Progenitor cell of endocrine pancreas (in vitro differentiated cells): Measurements from ENCODE around the gene KRTCAP2. TPM values are rescaled to one million over a fixed set of nuclear protein-coding genes. Genes with fewer than 3 reads are reported as not detected.
"Not testable (repeated sequence)": the region's sequence is repeated elsewhere in the genome, so short reads cannot be mapped to it uniquely, and the experiment has no call there.

Source experiments
- DNase-seq: peaks from one replicate; pipeline ENCODE4 v3.0.0; 2021; ENCODE audit warnings: low spot score; ENCODE audit not compliant: unreplicated experiment
- H3K27ac Mint-ChIP-seq: 2 replicates; pipeline ENCODE4 v1.8.0; 2021; ENCODE audit warnings: mild to moderate bottlenecking, moderate library complexity, mixed read lengths
- H3K27me3 Mint-ChIP-seq: 2 replicates; pipeline ENCODE4 v1.8.0; 2021; ENCODE audit warnings: mixed read lengths
- H3K36me3 Mint-ChIP-seq: 2 replicates; pipeline ENCODE4 v1.8.0; 2022; ENCODE audit warnings: mixed read lengths; ENCODE audit not compliant: insufficient read depth
- H3K4me1 Mint-ChIP-seq: 2 replicates; pipeline ENCODE4 v1.8.0; 2021; ENCODE audit warnings: low read depth, mixed read lengths
- H3K4me3 Mint-ChIP-seq: 2 replicates; pipeline ENCODE4 v1.8.0; 2021; ENCODE audit warnings: low read depth, mild to moderate bottlenecking, moderate library complexity, mixed read lengths
- H3K9me3 Mint-ChIP-seq: 2 replicates; pipeline ENCODE4 v1.8.0; 2021; ENCODE audit warnings: low read depth, mixed read lengths
- total RNA-seq: library from RNA; stranded (reverse); gene quantifications from 2 replicates; pipeline ENCODE4 v1.2.1, GENCODE V29; 2021
- TF ChIP-seq, protein P1 (sequence below): fragments of 200-600 bp; sonication (generic); IDR thresholded peaks from one replicate; pipeline ENCODE4 v1.5.0; 2021; ENCODE audit warnings: antibody characterized with exemption, mild to moderate bottlenecking; ENCODE audit not compliant: unreplicated experiment

The KRTCAP2 gene
- total RNA-seq, 1 donor from 2014 or later = 146 TPM

DNA sequence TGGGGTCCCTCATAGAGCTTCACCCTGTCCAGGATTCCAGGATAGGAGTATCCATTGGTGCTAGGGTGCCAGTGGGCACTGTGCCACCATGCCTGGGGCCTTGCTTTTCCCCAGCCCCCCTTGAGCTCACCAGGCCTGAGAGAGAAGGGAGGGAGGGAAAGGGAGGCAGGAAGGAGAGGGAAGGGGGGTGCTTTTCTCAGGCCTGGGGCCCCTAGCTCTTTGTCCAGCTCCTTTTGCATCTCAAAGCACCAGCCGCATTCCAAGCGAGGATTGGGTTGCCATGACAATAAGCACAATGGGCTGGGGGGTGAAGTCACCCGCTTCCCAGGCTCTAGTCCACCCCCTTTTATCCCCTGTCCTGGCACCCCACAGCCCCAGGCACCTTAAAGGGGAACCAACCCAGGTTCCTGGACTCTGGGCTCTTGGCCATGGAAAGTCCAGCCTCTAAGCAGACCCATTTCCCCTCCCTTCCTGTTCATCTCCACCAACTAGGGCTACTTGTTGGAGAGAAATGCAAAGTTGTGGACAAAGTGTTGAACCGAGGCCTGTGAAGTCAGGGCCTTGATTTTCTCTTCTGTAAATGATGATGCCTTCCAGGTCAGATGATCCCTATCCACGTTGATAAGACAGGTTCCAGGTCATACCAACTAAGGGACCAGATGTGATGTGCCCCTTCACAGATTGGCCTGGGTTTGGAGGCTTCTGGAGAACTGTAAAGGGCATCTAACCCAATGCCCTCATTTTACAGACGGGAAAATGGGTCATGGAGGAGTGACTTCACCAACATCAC, 23.2 kb upstream of the KRTCAP2 start:
- H3K4me3 Mint-ChIP-seq = peak overlapping the region; percentile 80
- peaks cover 10% of the 10 kb centered on the region for H3K36me3 Mint-ChIP-seq
- H3K27me3 Mint-ChIP-seq = no peaks in the 10 kb centered on the region
- no peak for DNase-seq
- H3K9me3 Mint-ChIP-seq = no peaks in the 10 kb centered on the region
- peaks cover 29% of the 10 kb centered on the region for H3K4me1 Mint-ChIP-seq
- TF ChIP-seq, protein P1, sequence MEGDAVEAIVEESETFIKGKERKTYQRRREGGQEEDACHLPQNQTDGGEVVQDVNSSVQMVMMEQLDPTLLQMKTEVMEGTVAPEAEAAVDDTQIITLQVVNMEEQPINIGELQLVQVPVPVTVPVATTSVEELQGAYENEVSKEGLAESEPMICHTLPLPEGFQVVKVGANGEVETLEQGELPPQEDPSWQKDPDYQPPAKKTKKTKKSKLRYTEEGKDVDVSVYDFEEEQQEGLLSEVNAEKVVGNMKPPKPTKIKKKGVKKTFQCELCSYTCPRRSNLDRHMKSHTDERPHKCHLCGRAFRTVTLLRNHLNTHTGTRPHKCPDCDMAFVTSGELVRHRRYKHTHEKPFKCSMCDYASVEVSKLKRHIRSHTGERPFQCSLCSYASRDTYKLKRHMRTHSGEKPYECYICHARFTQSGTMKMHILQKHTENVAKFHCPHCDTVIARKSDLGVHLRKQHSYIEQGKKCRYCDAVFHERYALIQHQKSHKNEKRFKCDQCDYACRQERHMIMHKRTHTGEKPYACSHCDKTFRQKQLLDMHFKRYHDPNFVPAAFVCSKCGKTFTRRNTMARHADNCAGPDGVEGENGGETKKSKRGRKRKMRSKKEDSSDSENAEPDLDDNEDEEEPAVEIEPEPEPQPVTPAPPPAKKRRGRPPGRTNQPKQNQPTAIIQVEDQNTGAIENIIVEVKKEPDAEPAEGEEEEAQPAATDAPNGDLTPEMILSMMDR = no peak
- H3K27ac Mint-ChIP-seq = peak overlapping the region; percentile 39

DNA sequence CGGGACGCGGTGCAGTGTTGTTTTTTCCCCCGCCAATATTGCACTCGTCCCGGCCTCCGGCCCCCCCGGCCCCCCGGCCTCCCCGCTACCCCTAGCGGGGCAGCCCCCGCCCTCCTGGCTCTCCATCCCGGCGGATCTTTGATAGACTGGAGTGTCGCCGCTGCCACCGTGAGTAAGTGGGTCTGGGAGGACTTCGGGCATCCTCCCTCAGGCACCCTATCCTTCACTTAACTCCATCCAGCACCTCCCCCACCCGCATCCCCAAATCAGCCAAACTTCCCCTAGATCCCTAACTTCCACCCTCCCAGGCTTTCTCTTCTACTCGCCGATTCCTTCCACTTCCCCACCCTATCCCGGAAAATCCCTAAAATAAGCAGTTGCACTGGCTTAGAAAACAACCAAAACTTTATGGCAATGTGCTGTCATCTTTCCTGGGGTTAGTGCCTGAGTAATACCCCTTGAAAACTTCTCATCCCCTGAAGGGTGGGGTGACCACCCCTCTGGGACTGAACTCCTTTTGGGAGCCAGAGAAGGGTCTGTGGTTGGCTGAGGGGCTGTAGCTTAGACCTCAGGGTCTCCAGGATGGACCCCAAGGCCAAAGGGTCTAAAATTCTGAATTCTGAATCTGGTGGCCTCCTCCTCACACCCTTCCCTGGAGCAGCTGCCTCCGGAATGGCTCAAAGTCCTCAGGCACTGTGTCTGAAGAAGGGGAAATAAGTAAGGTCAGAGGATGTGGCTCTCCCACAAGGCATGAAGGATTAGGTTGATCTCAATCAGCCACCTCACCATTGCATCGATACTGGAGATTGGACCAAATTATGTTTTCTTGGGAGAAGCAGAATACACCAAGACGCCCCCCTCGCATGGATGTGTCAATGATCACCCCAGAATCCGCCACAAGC, 22.3 kb upstream of the KRTCAP2 start:
- TF ChIP-seq, protein P1 = no peak
- no peak for DNase-seq
- Mint-ChIP-seq H3K9me3 (no peaks in the 10 kb centered on the region), H3K36me3 (peaks cover 10% of the 10 kb centered on the region), H3K27ac (peak overlapping the region; percentile 88), H3K4me1 (peaks cover 29% of the 10 kb centered on the region), H3K4me3 (peak overlapping the region; percentile 80), H3K27me3 (no peaks in the 10 kb centered on the region)

DNA sequence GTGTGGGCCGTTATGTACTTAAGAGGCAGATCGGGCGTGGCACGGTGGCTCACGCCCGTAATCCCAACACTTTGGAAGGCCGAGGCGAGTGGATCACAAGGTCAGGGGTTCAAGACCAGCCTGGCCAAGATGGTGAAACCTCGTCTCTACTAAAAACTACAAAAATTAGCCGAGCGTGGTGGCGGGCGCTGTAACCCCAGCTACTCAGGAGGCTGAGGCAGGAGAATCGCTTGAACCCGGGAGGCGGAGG, 20.8 kb upstream of the KRTCAP2 start:
- not testable (repeated sequence) for H3K9me3 Mint-ChIP-seq, DNase-seq, H3K36me3 Mint-ChIP-seq, H3K27me3 Mint-ChIP-seq
- peaks cover 29% of the 10 kb centered on the region for H3K4me1 Mint-ChIP-seq
- H3K4me3 Mint-ChIP-seq = peak overlapping the region; percentile 77
- peak overlapping the region; percentile 98 for H3K27ac Mint-ChIP-seq

DNA sequence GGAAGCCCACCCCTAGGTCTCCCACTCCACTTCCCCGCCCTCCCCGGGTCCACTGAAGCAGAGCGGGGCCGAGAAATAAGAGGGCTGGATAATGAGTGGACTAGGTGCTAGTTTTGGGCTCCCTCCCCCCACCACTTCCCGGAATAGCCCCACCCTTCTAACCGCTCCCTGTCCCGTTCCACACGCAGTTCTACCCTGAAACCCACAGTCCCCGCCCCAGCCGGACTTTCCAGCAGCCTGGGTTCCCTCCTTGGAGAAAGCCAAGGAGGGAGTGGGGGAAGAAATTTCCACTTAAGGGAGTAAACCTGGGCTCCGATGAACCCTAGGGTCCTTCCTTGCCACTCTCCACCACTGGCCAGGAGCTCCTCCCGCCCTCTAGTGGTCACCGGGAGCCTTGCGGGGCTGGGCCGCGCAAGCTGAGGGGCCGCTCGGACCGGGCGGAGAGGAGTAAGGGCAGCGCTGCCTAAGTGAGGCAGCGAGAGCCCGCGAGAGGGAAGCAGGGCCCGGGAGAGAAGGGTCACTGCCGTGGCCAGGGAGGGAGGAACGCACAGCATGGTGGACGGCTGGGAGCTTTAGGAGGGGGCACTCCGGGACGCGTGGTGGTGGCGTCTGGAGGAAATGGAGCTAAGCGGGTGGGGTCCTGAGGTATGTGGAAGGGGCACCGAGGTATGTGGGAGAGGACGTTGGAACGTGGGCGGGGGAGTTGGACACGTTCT, 20.3 kb upstream of the KRTCAP2 start:
- Mint-ChIP-seq H3K36me3 (peaks cover 7% of the 10 kb centered on the region), H3K4me1 (peaks cover 29% of the 10 kb centered on the region), H3K27ac (peak overlapping the region; percentile 98), H3K4me3 (peak overlapping the region; percentile 77), H3K27me3 (no peaks in the 10 kb centered on the region), H3K9me3 (no peaks in the 10 kb centered on the region)
- TF ChIP-seq, protein P1 = peak; percentile 97
- peak; percentile 96 for DNase-seq

DNA sequence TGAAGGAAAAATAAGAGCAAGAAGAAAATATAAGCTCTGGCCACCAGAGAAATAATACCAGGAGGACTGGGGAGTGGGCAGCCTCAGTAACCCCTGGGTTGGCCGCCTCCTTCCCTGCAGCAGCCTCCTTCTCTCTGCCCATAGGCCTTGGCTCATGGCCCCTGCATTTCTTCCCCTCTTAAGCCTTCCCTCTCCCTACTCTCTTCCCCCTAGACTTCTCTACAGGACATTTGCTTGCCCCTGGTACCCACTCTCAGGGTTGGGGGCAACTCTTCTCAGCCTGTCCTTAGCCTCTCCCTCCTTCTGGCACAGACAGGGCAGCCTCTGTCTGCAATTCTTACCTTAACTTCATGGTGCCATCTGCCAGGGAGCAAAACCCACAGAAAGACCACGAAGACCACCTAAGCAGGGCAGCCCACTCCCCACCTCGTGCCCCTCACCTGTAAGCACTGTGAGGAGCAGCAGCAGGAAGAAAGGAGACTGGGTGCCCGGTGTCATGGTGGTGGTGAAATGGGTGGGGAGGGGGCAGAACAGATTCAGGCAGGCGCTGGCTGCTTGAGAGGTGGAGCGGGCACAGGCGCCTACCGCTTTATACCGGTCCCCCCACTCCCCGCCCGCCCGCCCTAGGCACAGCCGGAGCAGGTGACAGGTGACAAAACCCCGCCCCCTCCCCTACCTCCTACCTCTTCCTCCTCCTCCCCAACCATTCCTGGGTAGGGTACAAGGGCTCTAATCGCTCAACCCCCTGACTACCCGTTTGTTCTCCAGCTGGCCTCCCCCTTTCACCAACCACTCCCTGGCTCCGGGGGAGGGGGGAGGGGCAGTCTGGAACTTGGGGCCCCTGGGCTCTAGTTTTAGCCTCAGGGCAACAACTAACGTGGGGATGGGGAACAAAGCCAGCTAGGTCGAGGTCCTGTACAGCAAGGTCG, 19.5 kb upstream of the KRTCAP2 start:
- peak overlapping the region; percentile 77 for H3K4me3 Mint-ChIP-seq
- peaks cover 4% of the 10 kb centered on the region for H3K36me3 Mint-ChIP-seq
- TF ChIP-seq, protein P1 = no peak
- no peak for DNase-seq
- peaks cover 35% of the 10 kb centered on the region for H3K4me1 Mint-ChIP-seq
- H3K27me3 Mint-ChIP-seq = no peaks in the 10 kb centered on the region
- H3K9me3 Mint-ChIP-seq = no peaks in the 10 kb centered on the region
- peak overlapping the region; percentile 98 for H3K27ac Mint-ChIP-seq
